Transverse colon (tissue), 4 donors: ENCODE results near the gene KCNV2. TPM values are rescaled to one million over a fixed set of nuclear protein-coding genes. Genes with fewer than 3 reads are reported as not detected.

Experiments
- DNase-seq: peaks from one replicate; pipeline ENCODE4 v3.0.0-alpha.2; 2019
- H3K27ac ChIP-seq, 4 donors: fragments of 200-600 bp; sonication (generic); 2 replicates each; pipeline ENCODE4 v1.5.1; 2016 to 2018; ENCODE audit warnings: inconsistent platforms in 4 of 4
- H3K27me3 ChIP-seq: fragments of 200-600 bp; sonication (generic); 2 replicates; pipeline ENCODE4 v1.5.1; 2017; ENCODE audit warnings: inconsistent platforms
- H3K36me3 ChIP-seq, 4 donors: fragments of 200-600 bp; sonication (generic); 2 replicates each; pipeline ENCODE4 v1.5.1; 2017 to 2019; ENCODE audit warnings: inconsistent platforms in 4 of 4
- H3K4me1 ChIP-seq, 4 donors: fragments of 200-600 bp; sonication (generic); 2 replicates each; pipeline ENCODE4 v1.5.1; 2017 to 2020; ENCODE audit warnings: inconsistent platforms in 4 of 4
- H3K4me3 ChIP-seq, 4 donors: fragments of 200-600 bp; sonication (generic); 1 replicate in 1 of 4; 2 replicates in 3 of 4; pipeline versions ENCODE4 v1.5.1 to v1.6.1; 2017 to 2019; ENCODE audit warnings: inconsistent platforms in 4 of 4
- H3K9me3 ChIP-seq, 2 donors: fragments of 200-600 bp; sonication (generic); 2 replicates each; pipeline ENCODE4 v1.5.1; 2017 to 2019; ENCODE audit warnings: inconsistent platforms in 2 of 2
- EP300 ChIP-seq: sonication (generic); formaldehyde crosslinking; IDR thresholded peaks from one replicate; pipeline ENCODE4 v1.6.1; 2017; ENCODE audit warnings: antibody characterized with exemption, low read depth
- POLR2A ChIP-seq: fragments of 450-650 bp; IDR thresholded peaks from one replicate; pipeline ENCODE4 v1.6.1; 2016; ENCODE audit warnings: antibody characterized with exemption, mild to moderate bottlenecking, moderate library complexity
- POLR2AphosphoS5 ChIP-seq, 3 donors: sonication (generic); formaldehyde crosslinking; IDR thresholded peaks; one replicate each; pipeline ENCODE4 v1.6.1; 2016; ENCODE audit warnings: antibody characterized with exemption in 3 of 3
- WGBS, 2 donors: methylation state at CpG; one replicate each; pipeline ENCODE4 v1.1.5; 2018; ENCODE audit warnings: low coverage in 1 of 2; 5-methylcytosine and 5-hydroxymethylcytosine counted together
- in situ Hi-C, 4 donors: fragments of 200-750 bp; cut with MboI; loops; one replicate each; pipeline versions ENCODE4 v1.15.0 to v1.15.1; 2017; ENCODE audit warnings: low sequenced_read_pairs in 3 of 4, low pct_ligation_motif_present in 1 of 4, low pct_unique_long_range_greater_than_20kb in 1 of 4
- intact Hi-C: fragments of 100-400 bp; cut with DNase I; formaldehyde crosslinking; loops from one replicate; pipeline ENCODE4 v1.15.1; 2023; ENCODE audit warnings: low total_unique reads
- total RNA-seq, 4 donors: library from RNA; depleted of rRNA; stranded (reverse); fragments of >200 nt; gene quantifications; one replicate each; pipeline ENCODE4 v1.1.0, GENCODE V29; 2016
- TF ChIP-seq, protein P1 (sequence below), 5 experiments: fragments of 200-600 bp in 3 of 5; fragments of 450-650 bp in 2 of 5; sonication (generic) in 3 of 5; IDR thresholded peaks; 1 replicate in 2 of 5; 2 replicates in 3 of 5; pipeline ENCODE4 v1.5.1; 2016 to 2017; ENCODE audit warnings: antibody characterized with exemption in 5 of 5, inconsistent platforms in 3 of 5, mild to moderate bottlenecking in 2 of 5, moderate library complexity in 1 of 5

Gene KCNV2
- total RNA-seq, 4 donors from 2014 or later, result not detected

GRCh38 chr9:2740616-2741015, 23.3 kb downstream of the KCNV2 start:
- H3K27ac ChIP-seq, result no peak overlapping the region
- no peaks in the 10 kb centered on the region for H3K27me3 ChIP-seq
- no peaks in the 10 kb centered on the region for H3K9me3 ChIP-seq
- H3K36me3 ChIP-seq, result no peaks in the 10 kb centered on the region
- H3K4me3 ChIP-seq, result no peak overlapping the region
- no peaks in the 10 kb centered on the region for H3K4me1 ChIP-seq
- in situ Hi-C loops (no loop called here), intact Hi-C loops (no loop called here)
- TF ChIP-seq, protein P1, sequence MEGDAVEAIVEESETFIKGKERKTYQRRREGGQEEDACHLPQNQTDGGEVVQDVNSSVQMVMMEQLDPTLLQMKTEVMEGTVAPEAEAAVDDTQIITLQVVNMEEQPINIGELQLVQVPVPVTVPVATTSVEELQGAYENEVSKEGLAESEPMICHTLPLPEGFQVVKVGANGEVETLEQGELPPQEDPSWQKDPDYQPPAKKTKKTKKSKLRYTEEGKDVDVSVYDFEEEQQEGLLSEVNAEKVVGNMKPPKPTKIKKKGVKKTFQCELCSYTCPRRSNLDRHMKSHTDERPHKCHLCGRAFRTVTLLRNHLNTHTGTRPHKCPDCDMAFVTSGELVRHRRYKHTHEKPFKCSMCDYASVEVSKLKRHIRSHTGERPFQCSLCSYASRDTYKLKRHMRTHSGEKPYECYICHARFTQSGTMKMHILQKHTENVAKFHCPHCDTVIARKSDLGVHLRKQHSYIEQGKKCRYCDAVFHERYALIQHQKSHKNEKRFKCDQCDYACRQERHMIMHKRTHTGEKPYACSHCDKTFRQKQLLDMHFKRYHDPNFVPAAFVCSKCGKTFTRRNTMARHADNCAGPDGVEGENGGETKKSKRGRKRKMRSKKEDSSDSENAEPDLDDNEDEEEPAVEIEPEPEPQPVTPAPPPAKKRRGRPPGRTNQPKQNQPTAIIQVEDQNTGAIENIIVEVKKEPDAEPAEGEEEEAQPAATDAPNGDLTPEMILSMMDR (IDR thresholded peaks at IDR 0.05), result no peak
- no peak for TF ChIP-seq POLR2A
- TF ChIP-seq EP300, result no peak
- no peak for TF ChIP-seq POLR2AphosphoS5 (IDR thresholded peaks at IDR 0.05)
- no peak for DNase-seq

GRCh38 chr9:2741441-2742158, 24.3 kb downstream of the KCNV2 start:
- TF ChIP-seq, protein P1 (IDR thresholded peaks at IDR 0.05), result no peak
- no peak for TF ChIP-seq POLR2AphosphoS5 (IDR thresholded peaks at IDR 0.05)
- TF ChIP-seq POLR2A, result no peak
- TF ChIP-seq EP300, result no peak
- no peak overlapping the region for H3K4me3 ChIP-seq
- no peak overlapping the region for H3K27ac ChIP-seq
- H3K36me3 ChIP-seq, result no peaks in the 10 kb centered on the region
- no peak for DNase-seq
- 94 to 100% methylated on average over 3 to 6 of the region's 6 CpGs for WGBS, 2 donors
- intact Hi-C loops (no loop called here), in situ Hi-C loops (no loop called here)
- no peaks in the 10 kb centered on the region for H3K4me1 ChIP-seq
- H3K27me3 ChIP-seq, result no peaks in the 10 kb centered on the region
- H3K9me3 ChIP-seq, result no peaks in the 10 kb centered on the region

GRCh38 chr9:2742214-2742613, 24.9 kb downstream of the KCNV2 start:
- in situ Hi-C loops (no loop called here), intact Hi-C loops (no loop called here)
- TF ChIP-seq EP300 (no peak), POLR2A (no peak), POLR2AphosphoS5 (IDR thresholded peaks at IDR 0.05) (no peak)
- TF ChIP-seq, protein P1 (IDR thresholded peaks at IDR 0.05), result no peak
- Histone ChIP-seq H3K4me1 (no peaks in the 10 kb centered on the region), H3K4me3 (no peak overlapping the region), H3K36me3 (no peaks in the 10 kb centered on the region), H3K27me3 (no peaks in the 10 kb centered on the region), H3K9me3 (no peaks in the 10 kb centered on the region), H3K27ac (no peak overlapping the region)
- DNase-seq, result no peak
- 85 to 94% methylated on average over 4 to 7 of the region's 7 CpGs for WGBS, 2 donors

GRCh38 chr9:2743937-2744529, 26.7 kb downstream of the KCNV2 start:
- intact Hi-C loops (no loop called here), in situ Hi-C loops (no loop called here)
- DNase-seq, result no peak
- no peaks in the 10 kb centered on the region for H3K27me3 ChIP-seq
- H3K36me3 ChIP-seq, result no peaks in the 10 kb centered on the region
- 93 to 95% methylated on average over 2 to 5 of the region's 5 CpGs for WGBS, 2 donors
- no peak overlapping the region for H3K4me3 ChIP-seq
- TF ChIP-seq POLR2AphosphoS5 (IDR thresholded peaks at IDR 0.05), result no peak
- TF ChIP-seq, protein P1 (IDR thresholded peaks at IDR 0.05), result no peak
- TF ChIP-seq POLR2A, result no peak
- TF ChIP-seq EP300, result no peak
- H3K9me3 ChIP-seq, result no peaks in the 10 kb centered on the region
- no peaks in the 10 kb centered on the region for H3K4me1 ChIP-seq
- no peak overlapping the region for H3K27ac ChIP-seq
